ENCODE measurements around the gene FGF14.

- TF ChIP-seq, protein P1, sequence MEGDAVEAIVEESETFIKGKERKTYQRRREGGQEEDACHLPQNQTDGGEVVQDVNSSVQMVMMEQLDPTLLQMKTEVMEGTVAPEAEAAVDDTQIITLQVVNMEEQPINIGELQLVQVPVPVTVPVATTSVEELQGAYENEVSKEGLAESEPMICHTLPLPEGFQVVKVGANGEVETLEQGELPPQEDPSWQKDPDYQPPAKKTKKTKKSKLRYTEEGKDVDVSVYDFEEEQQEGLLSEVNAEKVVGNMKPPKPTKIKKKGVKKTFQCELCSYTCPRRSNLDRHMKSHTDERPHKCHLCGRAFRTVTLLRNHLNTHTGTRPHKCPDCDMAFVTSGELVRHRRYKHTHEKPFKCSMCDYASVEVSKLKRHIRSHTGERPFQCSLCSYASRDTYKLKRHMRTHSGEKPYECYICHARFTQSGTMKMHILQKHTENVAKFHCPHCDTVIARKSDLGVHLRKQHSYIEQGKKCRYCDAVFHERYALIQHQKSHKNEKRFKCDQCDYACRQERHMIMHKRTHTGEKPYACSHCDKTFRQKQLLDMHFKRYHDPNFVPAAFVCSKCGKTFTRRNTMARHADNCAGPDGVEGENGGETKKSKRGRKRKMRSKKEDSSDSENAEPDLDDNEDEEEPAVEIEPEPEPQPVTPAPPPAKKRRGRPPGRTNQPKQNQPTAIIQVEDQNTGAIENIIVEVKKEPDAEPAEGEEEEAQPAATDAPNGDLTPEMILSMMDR (IDR thresholded peaks at IDR 0.05), result no peak
- TF ChIP-seq POLR2A (IDR thresholded peaks at IDR 0.05), result no peak
These were observed 534.8 kb downstream of the FGF14 start for GRCh38 chr13:101866889-101867581.
